GM20000 (cell line): ENCODE measurements around the gene MEF2B.
A peak's percentile ranks its signal among the peaks of the same experiment; 100 is the strongest.

Experiments
- DNase-seq: peaks from one replicate; pipeline ENCODE4 v3.0.0; 2012; ENCODE audit warnings: low spot score
- TF ChIP-seq, protein P1 (sequence below): IDR thresholded peaks from 2 replicates; pipeline ENCODE4 v1.5.1; 2012; ENCODE audit warnings: mild to moderate bottlenecking, control low read depth; ENCODE audit errors: extremely low read depth, missing control alignments

The MEF2B gene

GRCh38 chr19:19204181-19204580, 34.1 kb upstream of the MEF2B start:
- TF ChIP-seq, protein P1, sequence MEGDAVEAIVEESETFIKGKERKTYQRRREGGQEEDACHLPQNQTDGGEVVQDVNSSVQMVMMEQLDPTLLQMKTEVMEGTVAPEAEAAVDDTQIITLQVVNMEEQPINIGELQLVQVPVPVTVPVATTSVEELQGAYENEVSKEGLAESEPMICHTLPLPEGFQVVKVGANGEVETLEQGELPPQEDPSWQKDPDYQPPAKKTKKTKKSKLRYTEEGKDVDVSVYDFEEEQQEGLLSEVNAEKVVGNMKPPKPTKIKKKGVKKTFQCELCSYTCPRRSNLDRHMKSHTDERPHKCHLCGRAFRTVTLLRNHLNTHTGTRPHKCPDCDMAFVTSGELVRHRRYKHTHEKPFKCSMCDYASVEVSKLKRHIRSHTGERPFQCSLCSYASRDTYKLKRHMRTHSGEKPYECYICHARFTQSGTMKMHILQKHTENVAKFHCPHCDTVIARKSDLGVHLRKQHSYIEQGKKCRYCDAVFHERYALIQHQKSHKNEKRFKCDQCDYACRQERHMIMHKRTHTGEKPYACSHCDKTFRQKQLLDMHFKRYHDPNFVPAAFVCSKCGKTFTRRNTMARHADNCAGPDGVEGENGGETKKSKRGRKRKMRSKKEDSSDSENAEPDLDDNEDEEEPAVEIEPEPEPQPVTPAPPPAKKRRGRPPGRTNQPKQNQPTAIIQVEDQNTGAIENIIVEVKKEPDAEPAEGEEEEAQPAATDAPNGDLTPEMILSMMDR: no peak

GRCh38 chr19:19203012-19203856, 33.2 kb upstream of the MEF2B start, which contains the start of gene NR2C2AP:
NR2C2AP (minus strand) TSS chr19:19203414; CDS start chr19:19203060, 354 bp downstream.
- TF ChIP-seq, protein P1: no peak
- peak; percentile 98 for DNase-seq

More at GRCh38 chr19:19204181-19204580, 34.1 kb upstream of the MEF2B start:
- DNase-seq: no peak

DNA sequence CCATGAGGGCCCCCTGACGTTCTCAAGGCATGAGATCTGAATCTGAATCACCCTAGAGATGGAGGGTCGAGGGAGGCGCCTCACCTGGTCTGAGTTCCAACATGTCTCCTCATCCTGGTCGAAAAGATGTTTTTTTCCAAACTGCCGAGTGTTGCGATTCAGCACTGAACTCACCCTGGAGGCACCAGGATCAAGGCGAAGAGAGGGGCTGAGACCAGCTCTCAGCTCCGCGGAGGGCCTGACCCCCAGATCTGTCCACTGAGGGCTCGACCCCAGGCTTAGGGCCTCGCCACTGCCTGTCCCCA, 32.6 kb upstream of the MEF2B start:
- TF ChIP-seq, protein P1: no peak

GRCh38 chr19:19201697-19202630, 31.9 kb upstream of the MEF2B start:
- DNase-seq: no peak
- TF ChIP-seq, protein P1: no peak

More for the DNA sequence above, 32.6 kb upstream of the MEF2B start:
- no peak for DNase-seq

GRCh38 chr19:19193926-19194325, 23.9 kb upstream of the MEF2B start:
- TF ChIP-seq, protein P1: no peak
- DNase-seq: no peak

- no peak for DNase-seq
- TF ChIP-seq, protein P1: no peak
Measured at GRCh38 chr19:19192910-19193423, 22.9 kb upstream of the MEF2B start.
